Neuronal stem cell (in vitro differentiated cells): ENCODE data around the gene CPVL.

Experiments used
- DNase-seq: peaks from one replicate; pipeline ENCODE4 v3.0.0-alpha.2; 2013; ENCODE audit warnings: low spot score
- H2AFZ ChIP-seq: one replicate; pipeline ENCODE4 v1.6.1; 2013; ENCODE audit warnings: mild to moderate bottlenecking, low read length, inconsistent platforms
- H2AK5ac ChIP-seq: 2 replicates; pipeline ENCODE4 v1.6.1; 2013; ENCODE audit warnings: low read depth, mild to moderate bottlenecking, inconsistent platforms, low read length, moderate library complexity, mixed read lengths
- H2BK120ac ChIP-seq: 2 replicates; pipeline ENCODE4 v1.6.1; 2013; ENCODE audit warnings: low read depth, mild to moderate bottlenecking, inconsistent platforms, low read length, moderate library complexity, mixed read lengths
- H2BK12ac ChIP-seq: one replicate; pipeline ENCODE4 v1.6.1; 2013; ENCODE audit warnings: low read length, inconsistent platforms
- H2BK15ac ChIP-seq: 2 replicates; pipeline ENCODE4 v1.6.1; 2013; ENCODE audit warnings: mild to moderate bottlenecking, low read length, inconsistent platforms, mixed read lengths
- H2BK5ac ChIP-seq: one replicate; pipeline ENCODE4 v1.6.1; 2013; ENCODE audit warnings: inconsistent platforms, mild to moderate bottlenecking, low read length, moderate library complexity
- H3K14ac ChIP-seq: one replicate; pipeline ENCODE4 v1.6.1; 2013; ENCODE audit warnings: low read length, inconsistent platforms
- H3K18ac ChIP-seq: 2 replicates; pipeline ENCODE4 v1.6.1; 2013; ENCODE audit warnings: low read length, inconsistent platforms
- H3K23ac ChIP-seq: 2 replicates; pipeline ENCODE4 v1.6.1; 2013; ENCODE audit warnings: low read depth, mild to moderate bottlenecking, mixed read lengths, low read length, inconsistent platforms; ENCODE audit not compliant: poor library complexity
- H3K27ac ChIP-seq: replicated peaks from 3 replicates; pipeline ENCODE4 v1.5.1; 2013; ENCODE audit warnings: low read length, inconsistent platforms
- H3K27me3 ChIP-seq, 3 experiments: 2 replicates each; pipeline ENCODE4 v1.6.1; 2013; ENCODE audit warnings: low read length in 3 of 3, mild to moderate bottlenecking in 2 of 3, inconsistent platforms in 1 of 3, low read depth in 1 of 3, mixed read lengths in 1 of 3, moderate library complexity in 1 of 3; ENCODE audit not compliant: control insufficient read depth in 3 of 3, insufficient read depth in 3 of 3
- H3K36me3 ChIP-seq, 2 donors: replicated peaks in 1 of 2; 2 replicates each; pipeline ENCODE4 v1.6.1; 2013; ENCODE audit warnings: low read length in 2 of 2; ENCODE audit not compliant: control insufficient read depth in 2 of 2, insufficient read depth in 2 of 2
- H3K4ac ChIP-seq: 2 replicates; pipeline ENCODE4 v1.6.1; 2013; ENCODE audit warnings: inconsistent platforms, mild to moderate bottlenecking, low read length, moderate library complexity
- H3K4me1 ChIP-seq, 2 donors: 1 replicate in 1 of 2; 2 replicates in 1 of 2; pipeline ENCODE4 v1.6.1; 2013; ENCODE audit warnings: low read length in 2 of 2, low read depth in 1 of 2; ENCODE audit not compliant: control insufficient read depth in 2 of 2, insufficient read depth in 1 of 2
- H3K4me2 ChIP-seq: one replicate; pipeline ENCODE4 v1.6.1; 2013; ENCODE audit warnings: mild to moderate bottlenecking, low read length, inconsistent platforms; ENCODE audit not compliant: insufficient read depth, poor library complexity, severe bottlenecking
- H3K4me3 ChIP-seq, 2 donors: 2 replicates each; pipeline ENCODE4 v1.5.1; 2013; ENCODE audit warnings: low read length in 2 of 2, mild to moderate bottlenecking in 2 of 2, inconsistent platforms in 1 of 2, moderate library complexity in 1 of 2
- H3K79me1 ChIP-seq: one replicate; pipeline ENCODE4 v1.6.1; 2013; ENCODE audit warnings: low read depth, mild to moderate bottlenecking, inconsistent platforms, low read length, moderate library complexity
- H3K9ac ChIP-seq: one replicate; pipeline ENCODE4 v1.6.1; 2013; ENCODE audit warnings: mild to moderate bottlenecking, low read depth, low read length, inconsistent platforms; ENCODE audit not compliant: poor library complexity
- H3K9me3 ChIP-seq, 2 donors: replicated peaks in 1 of 2; 2 replicates each; pipeline versions ENCODE3 to v1.6.1; 2013; ENCODE audit warnings: low read length in 2 of 2, mild to moderate bottlenecking in 2 of 2, inconsistent platforms in 1 of 2, low read depth in 1 of 2, mixed read lengths in 1 of 2, moderate library complexity in 1 of 2; ENCODE audit not compliant: control insufficient read depth in 2 of 2, insufficient read depth in 1 of 2
- H4K8ac ChIP-seq: one replicate; pipeline ENCODE4 v1.6.1; 2013; ENCODE audit warnings: low read depth, mild to moderate bottlenecking, inconsistent platforms, low read length, moderate library complexity
- H4K91ac ChIP-seq: one replicate; pipeline ENCODE4 v1.6.1; 2013; ENCODE audit warnings: low read length, low read depth, mild to moderate bottlenecking, inconsistent platforms; ENCODE audit not compliant: poor library complexity
- WGBS, 2 donors: extraction: QIAGEN DNeasy Blood & Tissue Kit; methylation state at CpG; one replicate each; pipeline ENCODE4 v1.1.7; 2013; ENCODE audit warnings: missing lambda C conversion rate in 2 of 2, mixed read lengths in 1 of 2; ENCODE audit not compliant: insufficient read length in 2 of 2, insufficient replicate concordance in 1 of 2; ENCODE audit errors: extremely low coverage in 2 of 2; 5-methylcytosine and 5-hydroxymethylcytosine counted together

Gene CPVL

GRCh38 chr7:29189743-29190201 lies 43.4 kb upstream of the CPVL start:
- Histone ChIP-seq H3K4ac (no peak overlapping the region), H2AK5ac (no peak overlapping the region), H3K27ac (no peak overlapping the region), H3K4me1 (peaks cover 0 to 4% of the 10 kb centered on the region in 2 donors), H3K27me3 (peaks cover 0 to 48% (median 12%) of the 10 kb centered on the region in 3 experiments), H3K14ac (no peak overlapping the region), H3K9ac (no peak overlapping the region), H3K36me3 (no peaks in the 10 kb centered on the region), H3K79me1 (no peaks in the 10 kb centered on the region), H4K8ac (no peak overlapping the region), H2BK120ac (no peak overlapping the region), H2BK12ac (no peak overlapping the region), H3K4me3 (no peak overlapping the region), H3K18ac (no peak overlapping the region), H2AFZ (peak overlapping the region; percentile 51), H3K9me3 (no peaks in the 10 kb centered on the region), H4K91ac (no peak overlapping the region), H3K23ac (no peak overlapping the region), H2BK15ac (no peak overlapping the region), H3K4me2 (peak overlapping the region; percentile 56), H2BK5ac (no peak overlapping the region)
- peak; percentile 61 for DNase-seq
- no CpG with 5 or more reads among the region's 16 CpGs for WGBS, 2 donors

GRCh38 chr7:29185613-29186012 lies 39.3 kb upstream of the CPVL start:
- Histone ChIP-seq H3K36me3 (no peaks in the 10 kb centered on the region), H4K91ac (no peak overlapping the region), H3K4me2 (no peak overlapping the region), H3K23ac (no peak overlapping the region), H3K14ac (no peak overlapping the region), H3K4me3 (no peak overlapping the region), H2BK15ac (no peak overlapping the region), H3K27ac (no peak overlapping the region), H4K8ac (no peak overlapping the region), H3K4ac (no peak overlapping the region), H2BK120ac (no peak overlapping the region), H2BK5ac (no peak overlapping the region), H3K18ac (no peak overlapping the region), H3K79me1 (no peaks in the 10 kb centered on the region), H2BK12ac (no peak overlapping the region), H2AK5ac (no peak overlapping the region), H3K9me3 (no peaks in the 10 kb centered on the region), H3K27me3 (peaks cover 0 to 8% (median 0%) of the 10 kb centered on the region in 3 experiments), H3K9ac (no peak overlapping the region), H2AFZ (no peak overlapping the region), H3K4me1 (peaks cover 0 to 2% of the 10 kb centered on the region in 2 donors)
- WGBS, 2 donors: no CpG with 5 or more reads among the region's 6 CpGs
- DNase-seq: no peak

- H3K4me3 ChIP-seq: no peak overlapping the region
- no CpG with 5 or more reads among the region's 2 CpGs for WGBS, 2 donors
- no peak overlapping the region for H2AK5ac ChIP-seq
- no peaks in the 10 kb centered on the region for H3K9me3 ChIP-seq
- no peak overlapping the region for H3K27ac ChIP-seq
- H3K14ac ChIP-seq: no peak overlapping the region
- H3K23ac ChIP-seq: no peak overlapping the region
- H2AFZ ChIP-seq: no peak overlapping the region
- no peaks in the 10 kb centered on the region for H3K4me1 ChIP-seq
- H3K9ac ChIP-seq: no peak overlapping the region
- no peaks in the 10 kb centered on the region for H3K27me3 ChIP-seq
- H4K91ac ChIP-seq: no peak overlapping the region
- H3K79me1 ChIP-seq: no peaks in the 10 kb centered on the region
- H2BK12ac ChIP-seq: no peak overlapping the region
- no peak overlapping the region for H3K4me2 ChIP-seq
- no peak overlapping the region for H4K8ac ChIP-seq
- DNase-seq: no peak
- H2BK5ac ChIP-seq: no peak overlapping the region
- no peak overlapping the region for H2BK120ac ChIP-seq
- no peak overlapping the region for H3K4ac ChIP-seq
- no peak overlapping the region for H3K18ac ChIP-seq
- H2BK15ac ChIP-seq: no peak overlapping the region
- H3K36me3 ChIP-seq: no peaks in the 10 kb centered on the region
Observed at GRCh38 chr7:29184599-29184998, 38.3 kb upstream of the CPVL start.

GRCh38 chr7:29179115-29179514 lies 32.8 kb upstream of the CPVL start:
- H3K36me3 ChIP-seq: no peaks in the 10 kb centered on the region
- no peak overlapping the region for H3K4me3 ChIP-seq
- no peaks in the 10 kb centered on the region for H3K79me1 ChIP-seq
- no peak overlapping the region for H2AFZ ChIP-seq
- H3K14ac ChIP-seq: no peak overlapping the region
- H2AK5ac ChIP-seq: no peak overlapping the region
- H2BK12ac ChIP-seq: no peak overlapping the region
- peaks cover 0 to 3% of the 10 kb centered on the region in 2 donors for H3K9me3 ChIP-seq
- no peak for DNase-seq
- no peak overlapping the region for H3K27ac ChIP-seq
- H3K23ac ChIP-seq: no peak overlapping the region
- no CpG with 5 or more reads among the region's 1 CpG for WGBS, 2 donors
- H4K8ac ChIP-seq: peak overlapping the region; percentile 56
- H3K4ac ChIP-seq: no peak overlapping the region
- H2BK15ac ChIP-seq: no peak overlapping the region
- no peak overlapping the region for H3K9ac ChIP-seq
- H3K18ac ChIP-seq: no peak overlapping the region
- no peak overlapping the region for H2BK120ac ChIP-seq
- H3K4me2 ChIP-seq: no peak overlapping the region
- no peak overlapping the region for H2BK5ac ChIP-seq
- no peaks in the 10 kb centered on the region for H3K27me3 ChIP-seq
- peaks cover 0 to 2% of the 10 kb centered on the region in 2 donors for H3K4me1 ChIP-seq
- no peak overlapping the region for H4K91ac ChIP-seq
